A673 (cell line): ENCODE measurements around the gene CHIC1. TPM values are rescaled to one million over a fixed set of nuclear protein-coding genes. Genes with fewer than 3 reads are reported as not detected.
A peak's percentile ranks its signal among the peaks of the same experiment; 100 is the strongest.
"Not testable (repeated sequence)": the region's sequence is repeated elsewhere in the genome, so short reads cannot be mapped to it uniquely, and the experiment has no call there.

Experiments used
- BruUV-seq: library from RNA; stranded (reverse); fragments of 400-500 nt; replicated peaks from 2 replicates; lab custom pipeline; 2021; lab: Mats Ljungman, UMichigan
- CTCF ChIA-PET: fragments of 300-600 bp; sonication (Branson Sonifier 250); formaldehyde crosslinking; loops from one replicate; lab custom pipeline; 2022; ENCODE audit warnings: antibody characterized with exemption; lab: Charles Lee
- POLR2A ChIA-PET: fragments of 300-600 bp; sonication (Branson Sonifier 250); formaldehyde crosslinking; loops from one replicate; lab custom pipeline; 2022; ENCODE audit warnings: antibody characterized with exemption; ENCODE audit not compliant: low non-redundant PET; lab: Charles Lee
- DNase-seq: peaks from one replicate; pipeline ENCODE4 v3.0.0-alpha.2; 2015; ENCODE audit warnings: low spot score
- H3K27ac ChIP-seq: fragments of 200-600 bp; sonication (generic); 2 replicates; pipeline ENCODE4 v1.5.1; 2016; ENCODE audit warnings: mixed run types, low read depth, mild to moderate bottlenecking, mixed read lengths, antibody characterized with exemption, low read length; ENCODE audit not compliant: poor library complexity, severe bottlenecking
- H3K27me3 ChIP-seq: fragments of 200-600 bp; sonication (generic); replicated peaks from 2 replicates; pipeline ENCODE4 v1.6.1; 2017; ENCODE audit warnings: mixed run types, low read depth, mild to moderate bottlenecking, mixed read lengths, antibody characterized with exemption, low read length; ENCODE audit not compliant: insufficient read depth, poor library complexity
- H3K36me3 ChIP-seq: fragments of 200-600 bp; sonication (generic); 2 replicates; pipeline ENCODE4 v1.6.1; 2016; ENCODE audit warnings: mixed run types, mild to moderate bottlenecking, mixed read lengths, antibody characterized with exemption, low read length; ENCODE audit not compliant: insufficient read depth, poor library complexity, severe bottlenecking
- H3K4me1 ChIP-seq: fragments of 200-600 bp; sonication (generic); 2 replicates; pipeline ENCODE4 v1.6.1; 2017; ENCODE audit warnings: mixed run types, mild to moderate bottlenecking, mixed read lengths, antibody characterized with exemption, low read length; ENCODE audit not compliant: insufficient read depth, poor library complexity, severe bottlenecking
- H3K4me3 ChIP-seq: fragments of 200-600 bp; sonication (generic); 2 replicates; pipeline ENCODE4 v1.5.1; 2016; ENCODE audit warnings: low read depth, mixed run types, mild to moderate bottlenecking, mixed read lengths, low read length; ENCODE audit not compliant: poor library complexity, severe bottlenecking
- H3K9me3 ChIP-seq: fragments of 200-600 bp; sonication (generic); 2 replicates; pipeline ENCODE4 v1.6.1; 2016; ENCODE audit warnings: mixed run types, low read depth, mild to moderate bottlenecking, mixed read lengths, antibody characterized with exemption, low read length; ENCODE audit not compliant: poor library complexity, severe bottlenecking
- CTCF ChIP-seq: fragments of 300-800, 200-600 bp; sonication (generic); conservative IDR thresholded peaks from 2 replicates; pipeline ENCODE4 v1.5.1; 2017; ENCODE audit warnings: low read depth, mild to moderate bottlenecking, antibody characterized with exemption, low read length, moderate library complexity, mixed read lengths
- EZH2 ChIP-seq: fragments of 200-600 bp; sonication (generic); IDR thresholded peaks from 2 replicates; pipeline ENCODE4 v1.6.1; 2017; ENCODE audit warnings: borderline replicate concordance, low read depth, mild to moderate bottlenecking, mixed read lengths, antibody characterized with exemption, low read length; ENCODE audit not compliant: poor library complexity, severe bottlenecking
- intact Hi-C: fragments of 100-400 bp; cut with micrococcal nuclease; formaldehyde crosslinking; loops from one replicate; pipeline ENCODE4 v1.10.0; 2022; ENCODE audit not compliant: unreplicated experiment
- total RNA-seq: library from RNA; stranded (reverse); gene quantifications from 2 replicates; pipeline ENCODE4 v1.2.3, GENCODE V29; 2021

Gene CHIC1
- total RNA-seq, 1 experiment from 2014 or later: 5.2 TPM

GRCh38 chrX:73525928-73526690 lies 36.9 kb upstream of the CHIC1 start:
- no peak for DNase-seq
- Histone ChIP-seq H3K4me3 (no peak overlapping the region), H3K27ac (no peak overlapping the region), H3K27me3 (no peaks in the 10 kb centered on the region), H3K9me3 (peaks cover 3% of the 10 kb centered on the region), H3K4me1 (no peaks in the 10 kb centered on the region), H3K36me3 (no peaks in the 10 kb centered on the region)
- CTCF ChIA-PET: no interaction called here
- POLR2A ChIA-PET: no interaction called here
- no TSS peak for BruUV-seq
- intact Hi-C loops: no loop called here
- TF ChIP-seq EZH2 (no peak), CTCF (no peak)

GRCh38 chrX:73531655-73532054 lies 31.3 kb upstream of the CHIC1 start:
- CTCF ChIA-PET, H3K27ac ChIP-seq, BruUV-seq, intact Hi-C loops, H3K4me1 ChIP-seq, POLR2A ChIA-PET, DNase-seq, H3K36me3 ChIP-seq, H3K9me3 ChIP-seq, H3K27me3 ChIP-seq, H3K4me3 ChIP-seq: not testable (repeated sequence)

- H3K4me1 ChIP-seq: no peaks in the 10 kb centered on the region
- no peak overlapping the region for H3K4me3 ChIP-seq
- POLR2A ChIA-PET: no interaction called here
- H3K27ac ChIP-seq: no peak overlapping the region
- no TSS peak for BruUV-seq
- DNase-seq: no peak
- intact Hi-C loops: no loop called here
- H3K27me3 ChIP-seq: no peaks in the 10 kb centered on the region
- no peak for TF ChIP-seq CTCF
- no peak for TF ChIP-seq EZH2
- H3K9me3 ChIP-seq: no peaks in the 10 kb centered on the region
- H3K36me3 ChIP-seq: no peaks in the 10 kb centered on the region
- CTCF ChIA-PET: no interaction called here
Measured at GRCh38 chrX:73556159-73556558, 6.8 kb upstream of the CHIC1 start.

GRCh38 chrX:73561801-73562200 lies 1.2 kb upstream of the CHIC1 start:
- ChIA-PET POLR2A (no interaction called here), CTCF (no interaction called here)
- Histone ChIP-seq H3K27ac (no peak overlapping the region), H3K9me3 (no peaks in the 10 kb centered on the region), H3K4me1 (no peaks in the 10 kb centered on the region), H3K36me3 (no peaks in the 10 kb centered on the region), H3K27me3 (no peaks in the 10 kb centered on the region), H3K4me3 (no peak overlapping the region)
- peak; percentile 6 for DNase-seq
- intact Hi-C loops: no loop called here
- no peak for TF ChIP-seq EZH2
- TF ChIP-seq CTCF: no peak
- no TSS peak for BruUV-seq
